Measurements from ENCODE around the gene DPF3. TPM values are rescaled to one million over a fixed set of nuclear protein-coding genes. Genes with fewer than 3 reads are reported as not detected.

DPF3 gene
- total RNA-seq, 4 donors from 2014 or later, result 16.7 to 27.8 (median 20.3) TPM

- Histone ChIP-seq H3K27me3 (no peaks in the 10 kb centered on the region), H3K36me3 (no peaks in the 10 kb centered on the region), H3K27ac (no peak overlapping the region), H3K4me3 (no peak overlapping the region), H3K4me1 (peaks cover 7 to 15% of the 10 kb centered on the region in 2 donors), H3K9me3 (no peaks in the 10 kb centered on the region)
- ATAC-seq (no peak), DNase-seq (no peak)
- no peak for TF ChIP-seq CTCF (IDR thresholded peaks at IDR 0.05 in 4 of 5, conservative IDR thresholded peaks at IDR 0.05 in 1 of 5)
- no peak for TF ChIP-seq POLR2A (IDR thresholded peaks at IDR 0.05)
- intact Hi-C loops (cut with DNase I; ENCODE audit: low total_unique reads), result no loop called here
- in situ Hi-C loops (cut with MboI; ENCODE audit: low sequenced_read_pairs in 4 of 4), result loop anchor here in 1 of 4 donors (10.0 kb wide), 1 partner anchor 76 kb away; the partner anchor contains the start of gene DPF3
Measured at GRCh38 chr14:72818998-72819397, 74.9 kb downstream of the DPF3 start.

GRCh38 chr14:72816287-72816686, 77.6 kb downstream of the DPF3 start:
- Histone ChIP-seq H3K27ac (peak overlapping the region; percentile 90 to 97 (median 94)), H3K27me3 (no peaks in the 10 kb centered on the region), H3K4me3 (no peak overlapping the region), H3K36me3 (no peaks in the 10 kb centered on the region), H3K4me1 (peaks cover 29 to 37% of the 10 kb centered on the region in 2 donors), H3K9me3 (no peaks in the 10 kb centered on the region)
- in situ Hi-C loops (cut with MboI; ENCODE audit: low sequenced_read_pairs in 4 of 4), result loop anchor here in 1 of 4 donors (10.0 kb wide), 1 partner anchor 79 kb away; the partner anchor contains the start of gene DPF3
- no peak for ATAC-seq
- TF ChIP-seq CTCF (IDR thresholded peaks at IDR 0.05 in 4 of 5, conservative IDR thresholded peaks at IDR 0.05 in 1 of 5) (no peak), POLR2A (IDR thresholded peaks at IDR 0.05) (no peak)
- no peak for DNase-seq
- intact Hi-C loops (cut with DNase I; ENCODE audit: low total_unique reads), result no loop called here

- no peak overlapping the region for H3K4me3 ChIP-seq
- no peaks in the 10 kb centered on the region for H3K9me3 ChIP-seq
- H3K36me3 ChIP-seq, result no peaks in the 10 kb centered on the region
- no peaks in the 10 kb centered on the region for H3K27me3 ChIP-seq
- TF ChIP-seq CTCF (IDR thresholded peaks at IDR 0.05 in 4 of 5, conservative IDR thresholded peaks at IDR 0.05 in 1 of 5) (no peak), POLR2A (IDR thresholded peaks at IDR 0.05) (no peak)
- intact Hi-C loops (cut with DNase I; ENCODE audit: low total_unique reads), result no loop called here
- in situ Hi-C loops (cut with MboI; ENCODE audit: low sequenced_read_pairs in 4 of 4), result loop anchor here in 1 of 4 donors (10.0 kb wide), 1 partner anchor 79 kb away; the partner anchor contains the start of gene DPF3
- no peak for ATAC-seq
- H3K27ac ChIP-seq, result peak overlapping the region; percentile 90 to 97 (median 94)
- no peak for DNase-seq
- H3K4me1 ChIP-seq, result peaks cover 38 to 45% of the 10 kb centered on the region in 2 donors
Measured at GRCh38 chr14:72815430-72815829, 78.5 kb downstream of the DPF3 start.

GRCh38 chr14:72812292-72812851, 81.5 kb downstream of the DPF3 start:
- no peaks in the 10 kb centered on the region for H3K36me3 ChIP-seq
- H3K4me1 ChIP-seq, result peaks cover 64 to 71% of the 10 kb centered on the region in 2 donors
- ATAC-seq (peak; percentile 88 to 89), DNase-seq (peak; percentile 93 to 99)
- peak overlapping the region; percentile 90 to 97 (median 94) for H3K27ac ChIP-seq
- no peaks in the 10 kb centered on the region for H3K9me3 ChIP-seq
- intact Hi-C loops (cut with DNase I; ENCODE audit: low total_unique reads), result loop anchor here (1.0 to 5.0 kb wide), 5 partner anchors 10 to 250 kb away; partner anchors contain the start of gene DPF3
- in situ Hi-C loops (cut with MboI; ENCODE audit: low sequenced_read_pairs in 4 of 4), result loop anchor here in 1 of 4 donors (10.0 kb wide), 1 partner anchor 82 kb away; the partner anchor contains the start of gene DPF3
- peak overlapping the region in 3 of 4 donors; percentile 8 to 27 (median 13) for H3K4me3 ChIP-seq
- TF ChIP-seq CTCF (IDR thresholded peaks at IDR 0.05 in 4 of 5, conservative IDR thresholded peaks at IDR 0.05 in 1 of 5) (peak in 2 of 5 experiments; percentile 25 to 31), POLR2A (IDR thresholded peaks at IDR 0.05) (peak; percentile 53 to 62)
- H3K27me3 ChIP-seq, result no peaks in the 10 kb centered on the region

Measured in gastrocnemius medialis (tissue), 4 donors.